CD4-positive, alpha-beta memory T cell (primary cell): Measurements from ENCODE around the gene ELAVL3. TPM values are rescaled to one million over a fixed set of nuclear protein-coding genes. Genes with fewer than 3 reads are reported as not detected.

Experiments
- CTCF ChIA-PET: fragments of 350-600 bp; sonication (Branson Sonifier 250); formaldehyde crosslinking; loops from one replicate; lab custom pipeline; 2021; ENCODE audit warnings: inconsistent platforms; ENCODE audit not compliant: partially characterized antibody; lab: Charles Lee
- POLR2A ChIA-PET: fragments of 350-600 bp; sonication (Branson Sonifier 250); formaldehyde crosslinking; loops from one replicate; lab custom pipeline; 2021; ENCODE audit not compliant: partially characterized antibody; lab: Charles Lee
- DNase-seq, 5 donors: peaks; one replicate each; pipeline versions ENCODE4 v3.0.0 to v3.0.0-alpha.2; 2020 to 2022; ENCODE audit warnings: mixed read lengths in 1 of 5
- H3K27ac ChIP-seq: one replicate; pipeline ENCODE4 v1.7.0; 2013; ENCODE audit warnings: low read depth, low read length
- H3K27me3 ChIP-seq: 2 replicates; pipeline ENCODE4 v1.7.0; 2013; ENCODE audit warnings: mild to moderate bottlenecking, low read length, moderate library complexity; ENCODE audit not compliant: insufficient read depth
- H3K36me3 ChIP-seq: 2 replicates; pipeline ENCODE4 v1.7.0; 2013; ENCODE audit warnings: mild to moderate bottlenecking, low read length, moderate library complexity; ENCODE audit not compliant: insufficient read depth
- H3K4me1 ChIP-seq: 2 replicates; pipeline ENCODE4 v1.7.0; 2013; ENCODE audit warnings: mild to moderate bottlenecking, low read length, moderate library complexity; ENCODE audit not compliant: insufficient read depth
- H3K4me3 ChIP-seq, 2 donors: one replicate each; pipeline ENCODE4 v1.7.0; 2013; ENCODE audit warnings: low read length in 2 of 2, mild to moderate bottlenecking in 1 of 2
- H3K9me3 ChIP-seq, 2 donors: one replicate each; pipeline ENCODE4 v1.7.0; 2013; ENCODE audit warnings: low read length in 2 of 2, control low read depth in 1 of 2; ENCODE audit not compliant: control insufficient read depth in 1 of 2
- H3K27ac Mint-ChIP-seq, 7 donors: one replicate each; pipeline ENCODE4 v1.8.0; 2020 to 2021; ENCODE audit warnings: mixed read lengths in 7 of 7, mild to moderate bottlenecking in 6 of 7, inconsistent platforms in 3 of 7, moderate library complexity in 3 of 7
- H3K27me3 Mint-ChIP-seq, 2 donors: one replicate each; pipeline ENCODE4 v1.8.0; 2020 to 2021; ENCODE audit warnings: mixed read lengths in 2 of 2
- H3K36me3 Mint-ChIP-seq, 2 donors: one replicate each; pipeline ENCODE4 v1.8.0; 2020 to 2021; ENCODE audit warnings: mixed read lengths in 2 of 2, inconsistent platforms in 1 of 2, mild to moderate bottlenecking in 1 of 2
- H3K4me1 Mint-ChIP-seq, 4 donors: one replicate each; pipeline ENCODE4 v1.8.0; 2020 to 2021; ENCODE audit warnings: mixed read lengths in 4 of 4, mild to moderate bottlenecking in 1 of 4
- H3K4me3 Mint-ChIP-seq, 8 donors: one replicate each; pipeline ENCODE4 v1.8.0; 2020 to 2021; ENCODE audit warnings: mixed read lengths in 8 of 8, mild to moderate bottlenecking in 7 of 8, moderate library complexity in 6 of 8, inconsistent platforms in 3 of 8
- H3K9me3 Mint-ChIP-seq, 8 donors: one replicate each; pipeline ENCODE4 v1.8.0; 2020 to 2021; ENCODE audit warnings: mixed read lengths in 8 of 8, mild to moderate bottlenecking in 5 of 8, inconsistent platforms in 3 of 8, moderate library complexity in 1 of 8
- intact Hi-C: fragments of 100-400 bp; cut with micrococcal nuclease; formaldehyde crosslinking; loops from one replicate; pipeline ENCODE4 v1.15.1; 2023
- polyA plus RNA-seq, 2 donors: library from polyadenylated mRNA; unstranded; fragments of 300-500 nt; fragmentation: Illumina TruSeq; gene quantifications; one replicate each; pipeline ENCODE4 v1.2.3, GENCODE V29; 2021
- total RNA-seq, 2 experiments: library from RNA; stranded (reverse); gene quantifications; one replicate each; pipeline ENCODE4 v1.2.3, GENCODE V29; 2021

The ELAVL3 gene
- not detected for total RNA-seq
- polyA plus RNA-seq = not detected

DNA sequence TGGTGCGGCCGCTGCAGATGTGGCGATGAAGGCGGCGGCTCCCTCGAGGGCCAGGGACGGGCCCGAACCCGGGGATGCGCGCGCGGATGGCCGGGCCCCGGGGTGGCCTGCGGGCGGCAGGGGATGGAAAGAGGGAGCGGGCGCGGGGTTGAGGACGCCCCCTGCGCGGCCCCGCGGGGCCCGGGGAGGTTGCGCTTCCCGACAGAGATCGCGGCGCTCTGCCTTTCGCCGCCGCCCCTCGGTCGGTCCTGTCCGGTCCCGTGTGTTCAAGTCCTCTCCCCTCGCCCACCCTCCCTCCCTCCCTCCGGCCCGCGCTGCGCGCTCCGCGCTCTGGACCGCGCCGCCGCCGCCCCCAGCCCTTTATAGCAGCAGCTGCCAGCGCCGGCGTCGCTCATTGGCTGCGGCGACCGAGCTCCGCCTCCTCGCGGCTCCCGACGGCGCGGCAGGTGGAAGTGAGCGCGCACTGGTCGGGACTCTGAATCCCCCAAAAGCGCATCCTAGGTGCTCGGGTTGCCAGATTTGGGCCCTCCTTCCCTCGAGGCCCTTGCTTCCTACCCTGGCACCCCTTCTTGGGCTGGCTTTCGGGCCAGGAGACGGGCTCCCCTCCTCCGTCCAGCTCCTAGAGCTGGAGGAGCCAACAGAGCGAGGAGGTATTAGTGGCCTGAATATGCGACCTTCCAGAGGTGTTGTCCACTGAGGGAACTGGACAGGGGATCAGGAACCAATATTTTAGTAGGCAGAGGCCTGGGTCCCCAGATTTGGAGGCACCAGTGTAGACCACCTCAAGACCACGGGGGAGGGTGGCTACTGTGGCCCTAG is at the start of gene ELAVL3:
Gene ELAVL3, minus strand, starts transcription at position 332 of the 819 bp plus-strand sequence. CDS start 438 bp downstream, outside the sequence.
- ChIA-PET POLR2A (interaction anchor here (0.6 to 2.0 kb wide), 3 partner anchors 26 to 106 kb away, joined by 3 to 22 read pairs (median 3); partner anchors contain the start of gene SWSAP1), CTCF (interaction anchor here (2.5 to 3.4 kb wide), 2 partner anchors 99 to 188 kb away, joined by 49 to 56 read pairs; partner anchors contain the start of genes EPOR and TSPAN16)
- peaks cover 8 to 37% (median 20%) of the 10 kb centered on the region in 4 donors for H3K4me1 Mint-ChIP-seq
- H3K36me3 Mint-ChIP-seq = peaks cover 7 to 9% of the 10 kb centered on the region in 2 donors
- Histone ChIP-seq H3K27ac (no peak within 1 kb of the TSS), H3K36me3 (no peaks in the 10 kb centered on the region), H3K4me1 (peaks cover 24% of the 10 kb centered on the region), H3K9me3 (no peaks in the 10 kb centered on the region), H3K4me3 (no peak within 1 kb of the TSS), H3K27me3 (peaks cover 12% of the 10 kb centered on the region)
- peak within 1 kb of the TSS; percentile 4 to 68 (median 58) for H3K4me3 Mint-ChIP-seq
- intact Hi-C loops = loop anchor here (5.0 kb wide), 1 partner anchor 239 kb away; no protein-coding TSS in a partner anchor
- H3K27ac Mint-ChIP-seq = peak within 1 kb of the TSS in 4 of 7 donors; percentile 29 to 76 (median 48)
- H3K27me3 Mint-ChIP-seq = peaks cover 20 to 23% of the 10 kb centered on the region in 2 donors
- peak in 2 of 5 donors; percentile 12 to 22 for DNase-seq
- H3K9me3 Mint-ChIP-seq = peaks cover 0 to 3% (median 0%) of the 10 kb centered on the region in 8 donors

DNA sequence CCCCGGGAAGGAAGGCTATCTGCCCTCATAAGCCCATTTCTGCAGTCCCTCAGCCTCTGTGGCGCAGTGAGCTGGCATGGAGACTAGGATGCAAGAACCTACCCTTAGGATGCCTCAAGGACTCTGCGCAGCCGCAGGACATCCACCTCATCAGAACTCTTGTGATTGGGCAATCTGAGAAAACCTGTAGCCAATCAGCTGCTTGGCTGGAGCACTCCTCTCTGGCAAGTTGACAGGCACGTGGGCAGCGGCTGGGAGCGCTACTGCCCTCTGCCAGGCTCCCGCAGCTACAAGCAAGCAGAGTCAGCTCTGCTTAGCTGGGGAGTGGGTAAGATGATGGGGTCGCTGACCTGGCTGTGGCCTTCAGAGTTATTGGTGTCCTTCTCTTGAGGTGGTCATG is 49.6 kb upstream of the ELAVL3 start:
- H3K9me3 ChIP-seq = no peaks in the 10 kb centered on the region
- no peaks in the 10 kb centered on the region for H3K36me3 ChIP-seq
- no peak overlapping the region for H3K27ac ChIP-seq
- DNase-seq = peak in 2 of 5 donors; percentile 12 to 13
- Mint-ChIP-seq H3K9me3 (no peaks in the 10 kb centered on the region), H3K4me1 (peaks cover 13 to 27% (median 22%) of the 10 kb centered on the region in 4 donors), H3K27me3 (peaks cover 0 to under 1% of the 10 kb centered on the region in 2 donors), H3K27ac (no peak overlapping the region), H3K36me3 (peaks cover 0 to 4% of the 10 kb centered on the region in 2 donors), H3K4me3 (peak overlapping the region in 3 of 8 donors; percentile 9 to 43 (median 25))
- intact Hi-C loops = no loop called here
- H3K4me3 ChIP-seq = no peak overlapping the region
- peaks cover 16% of the 10 kb centered on the region for H3K4me1 ChIP-seq
- POLR2A ChIA-PET = interaction anchor here (1.0 kb wide), 1 partner anchor 28 kb away, joined by 3 read pairs; the partner anchor contains the start of gene ELOF1
- CTCF ChIA-PET = no interaction called here
- no peaks in the 10 kb centered on the region for H3K27me3 ChIP-seq

- Histone ChIP-seq H3K4me3 (peak within 1 kb of the TSS; percentile 70 to 83), H3K27ac (peak within 1 kb of the TSS; percentile 76), H3K36me3 (no peaks in the 10 kb centered on the region), H3K9me3 (no peaks in the 10 kb centered on the region), H3K27me3 (no peaks in the 10 kb centered on the region), H3K4me1 (peaks cover 15% of the 10 kb centered on the region)
- H3K36me3 Mint-ChIP-seq = peaks cover 0 to 4% of the 10 kb centered on the region in 2 donors
- H3K27me3 Mint-ChIP-seq = no peaks in the 10 kb centered on the region
- ChIA-PET POLR2A (interaction anchor here (0.7 to 2.3 kb wide), 12 partner anchors 8 to 648 kb away, joined by 3 to 20 read pairs (median 5); partner anchors contain the start of genes ACP5, ELOF1, PRKCSH and SWSAP1), CTCF (interaction anchor here (0.6 to 1.2 kb wide), 6 partner anchors 8 to 46 kb away, joined by 3 to 4 read pairs (median 3); partner anchors contain the start of gene ELOF1)
- peak within 1 kb of the TSS; percentile 91 to 98 (median 97) for H3K27ac Mint-ChIP-seq
- no peaks in the 10 kb centered on the region for H3K9me3 Mint-ChIP-seq
- peak within 1 kb of the TSS; percentile 94 to 99 (median 98) for H3K4me3 Mint-ChIP-seq
- intact Hi-C loops = loop anchor here (1.0 kb wide), 3 partner anchors 23 to 93 kb away; partner anchors contain the start of genes ELOF1, ODAD3, PRKCSH and ZNF653
- H3K4me1 Mint-ChIP-seq = peaks cover 13 to 21% (median 18%) of the 10 kb centered on the region in 4 donors
- DNase-seq = peak; percentile 90 to 95 (median 92)
These were observed 47.9 kb upstream of the ELAVL3 start, which contains the start of gene ECSIT for GRCh38 chr19:11528551-11529341. ECSIT (minus strand) TSS chr19:11529134; CDS start chr19:11519170, 9,964 bp downstream.

GRCh38 chr19:11519138-11519537 is 38.3 kb upstream of the ELAVL3 start:
- Mint-ChIP-seq H3K27ac (peak overlapping the region in 1 of 7 donors; percentile 56), H3K27me3 (no peaks in the 10 kb centered on the region), H3K9me3 (no peaks in the 10 kb centered on the region), H3K4me1 (peaks cover 0 to 13% (median 1%) of the 10 kb centered on the region in 4 donors), H3K4me3 (no peak overlapping the region), H3K36me3 (peaks cover 22 to 35% of the 10 kb centered on the region in 2 donors)
- H3K9me3 ChIP-seq = no peaks in the 10 kb centered on the region
- H3K36me3 ChIP-seq = peaks cover 3% of the 10 kb centered on the region
- H3K4me1 ChIP-seq = no peaks in the 10 kb centered on the region
- CTCF ChIA-PET = no interaction called here
- no peak overlapping the region for H3K4me3 ChIP-seq
- H3K27me3 ChIP-seq = no peaks in the 10 kb centered on the region
- no peak overlapping the region for H3K27ac ChIP-seq
- POLR2A ChIA-PET = interaction anchor here (1.0 kb wide), 1 partner anchor 17 kb away, joined by 4 read pairs; no protein-coding TSS in a partner anchor
- intact Hi-C loops = no loop called here
- DNase-seq = no peak

- peaks cover 15 to 37% of the 10 kb centered on the region in 2 donors for H3K36me3 Mint-ChIP-seq
- Histone ChIP-seq H3K27me3 (no peaks in the 10 kb centered on the region), H3K4me1 (no peaks in the 10 kb centered on the region), H3K9me3 (no peaks in the 10 kb centered on the region), H3K27ac (no peak overlapping the region), H3K36me3 (peaks cover 12% of the 10 kb centered on the region), H3K4me3 (no peak overlapping the region)
- ChIA-PET POLR2A (no interaction called here), CTCF (no interaction called here)
- peaks cover 0 to 3% (median 0%) of the 10 kb centered on the region in 4 donors for H3K4me1 Mint-ChIP-seq
- DNase-seq = no peak
- no peaks in the 10 kb centered on the region for H3K27me3 Mint-ChIP-seq
- H3K4me3 Mint-ChIP-seq = no peak overlapping the region
- intact Hi-C loops = no loop called here
- peak overlapping the region in 1 of 7 donors; percentile 57 for H3K27ac Mint-ChIP-seq
- H3K9me3 Mint-ChIP-seq = no peaks in the 10 kb centered on the region
These were observed 33.1 kb upstream of the ELAVL3 start for GRCh38 chr19:11513946-11514345.

GRCh38 chr19:11510444-11510843 is 29.6 kb upstream of the ELAVL3 start:
- Mint-ChIP-seq H3K4me3 (no peak overlapping the region), H3K36me3 (peaks cover 10 to 26% of the 10 kb centered on the region in 2 donors), H3K27me3 (no peaks in the 10 kb centered on the region), H3K9me3 (no peaks in the 10 kb centered on the region), H3K4me1 (peaks cover 2 to 13% (median 5%) of the 10 kb centered on the region in 4 donors), H3K27ac (no peak overlapping the region)
- ChIA-PET CTCF (no interaction called here), POLR2A (no interaction called here)
- Histone ChIP-seq H3K4me1 (peaks cover 6% of the 10 kb centered on the region), H3K27ac (no peak overlapping the region), H3K4me3 (no peak overlapping the region), H3K9me3 (no peaks in the 10 kb centered on the region), H3K36me3 (peaks cover 9% of the 10 kb centered on the region), H3K27me3 (no peaks in the 10 kb centered on the region)
- intact Hi-C loops = no loop called here
- DNase-seq = no peak
